DND-41 (cell line): Measurements from ENCODE around the gene PACS2.

ENCODE experiments used
- CTCF ChIP-seq: IDR thresholded peaks from 2 replicates; pipeline ENCODE4 v1.5.1; 2012; ENCODE audit warnings: borderline replicate concordance, low read length, moderate library complexity, mild to moderate bottlenecking; ENCODE audit not compliant: poor library complexity, severe bottlenecking; ENCODE audit errors: extremely low read depth
- EZH2 ChIP-seq: IDR thresholded peaks from 3 replicates; pipeline ENCODE4 v1.6.1; 2012; ENCODE audit warnings: borderline replicate concordance, low read depth, mild to moderate bottlenecking, moderate library complexity, low read length, inconsistent platforms; ENCODE audit not compliant: severe bottlenecking

GRCh38 chr14:105340821-105341733 lies 26.5 kb downstream of the PACS2 start:
- TF ChIP-seq CTCF: no peak
- TF ChIP-seq EZH2: no peak
